Stimulated activated naive CD4-positive, alpha-beta T cell (primary cell): Measurements from ENCODE around the gene TBX18.

Source experiments
- DNase-seq, 6 experiments: peaks; one replicate each; lab custom pipeline; 2025; lab: John Stamatoyannopoulos, UW

TBX18 gene

GRCh38 chr6:84772428-84773132, 8.2 kb upstream of the TBX18 start:
- DNase-seq: no peak

- no peak for DNase-seq
Measured at GRCh38 chr6:84771756-84772356, 7.5 kb upstream of the TBX18 start.

- DNase-seq: no peak
Measured at GRCh38 chr6:84771125-84771755, 6.8 kb upstream of the TBX18 start.

- no peak for DNase-seq
Measured at GRCh38 chr6:84770521-84770920, 6.1 kb upstream of the TBX18 start.

- DNase-seq: no peak
Measured at GRCh38 chr6:84769306-84769705, 4.9 kb upstream of the TBX18 start.

- DNase-seq: no peak
Measured at GRCh38 chr6:84768442-84769174, 4.2 kb upstream of the TBX18 start.

GRCh38 chr6:84767526-84768201, 3.3 kb upstream of the TBX18 start:
- no peak for DNase-seq

GRCh38 chr6:84766799-84767525, 2.6 kb upstream of the TBX18 start:
- DNase-seq: no peak

GRCh38 chr6:84766118-84766798, 1.9 kb upstream of the TBX18 start:
- DNase-seq: no peak

GRCh38 chr6:84763886-84764331, 489 bp downstream of the TBX18 start:
- DNase-seq: no peak

- no peak for DNase-seq
Measured at GRCh38 chr6:84763003-84763885, 1.2 kb downstream of the TBX18 start.

- no peak for DNase-seq
Measured at GRCh38 chr6:84762220-84763002, 2.0 kb downstream of the TBX18 start.

- DNase-seq: no peak
Measured at GRCh38 chr6:84758486-84758885, 5.9 kb downstream of the TBX18 start.

- DNase-seq: no peak
Measured at GRCh38 chr6:84756877-84757276, 7.5 kb downstream of the TBX18 start.

GRCh38 chr6:84756466-84756865, 7.9 kb downstream of the TBX18 start:
- no peak for DNase-seq

- DNase-seq: no peak
Measured at GRCh38 chr6:84753173-84753572, 11.2 kb downstream of the TBX18 start.

GRCh38 chr6:84752118-84752850, 12.1 kb downstream of the TBX18 start:
- DNase-seq: no peak

GRCh38 chr6:84749181-84749580, 15.2 kb downstream of the TBX18 start:
- no peak for DNase-seq
